ENCODE results near the gene ZNF850. TPM values are rescaled to one million over a fixed set of nuclear protein-coding genes. Genes with fewer than 3 reads are reported as not detected.

ZNF850 gene
- total and polyA plus RNA-seq, 12 donors, result 0.80 to 7.9 (median 3.8) TPM

GRCh38 chr19:36687214-36688056, 85.2 kb downstream of the ZNF850 start, which contains the start of gene ZNF567:
Gene ZNF567, plus strand, starts transcription at chr19:36687612. Its CDS starts 7,256 bp downstream, at chr19:36694868.
- Histone ChIP-seq H3K4me1 (peaks cover 4 to 26% (median 19%) of the 10 kb centered on the region in 9 donors), H3K4me3 (peak within 1 kb of the TSS; percentile 60 to 89 (median 80)), H3K27ac (peak within 1 kb of the TSS in 9 of 10 donors; percentile 38 to 86 (median 75)), H3K9me3 (peaks cover 0 to 61% (median 2%) of the 10 kb centered on the region in 11 donors), H3K27me3 (no peaks in the 10 kb centered on the region), H3K36me3 (peaks cover 0 to 60% (median 29%) of the 10 kb centered on the region in 9 donors)
- peak; percentile 99 to 100 (median 99) for ATAC-seq
- intact Hi-C loops (cut with DNase I), result loop anchor here in 1 of 10 donors (2.0 to 10.0 kb wide), 3 partner anchors 21 to 113 kb away; partner anchors contain the start of genes ZNF461, ZNF529 and ZNF850
- 0 to 1% methylated on average over 69 of the region's 69 CpGs for WGBS, 2 donors
- peak; percentile 98 for DNase-seq
- TF ChIP-seq CTCF (IDR thresholded peaks at IDR 0.05), result no peak

DNA sequence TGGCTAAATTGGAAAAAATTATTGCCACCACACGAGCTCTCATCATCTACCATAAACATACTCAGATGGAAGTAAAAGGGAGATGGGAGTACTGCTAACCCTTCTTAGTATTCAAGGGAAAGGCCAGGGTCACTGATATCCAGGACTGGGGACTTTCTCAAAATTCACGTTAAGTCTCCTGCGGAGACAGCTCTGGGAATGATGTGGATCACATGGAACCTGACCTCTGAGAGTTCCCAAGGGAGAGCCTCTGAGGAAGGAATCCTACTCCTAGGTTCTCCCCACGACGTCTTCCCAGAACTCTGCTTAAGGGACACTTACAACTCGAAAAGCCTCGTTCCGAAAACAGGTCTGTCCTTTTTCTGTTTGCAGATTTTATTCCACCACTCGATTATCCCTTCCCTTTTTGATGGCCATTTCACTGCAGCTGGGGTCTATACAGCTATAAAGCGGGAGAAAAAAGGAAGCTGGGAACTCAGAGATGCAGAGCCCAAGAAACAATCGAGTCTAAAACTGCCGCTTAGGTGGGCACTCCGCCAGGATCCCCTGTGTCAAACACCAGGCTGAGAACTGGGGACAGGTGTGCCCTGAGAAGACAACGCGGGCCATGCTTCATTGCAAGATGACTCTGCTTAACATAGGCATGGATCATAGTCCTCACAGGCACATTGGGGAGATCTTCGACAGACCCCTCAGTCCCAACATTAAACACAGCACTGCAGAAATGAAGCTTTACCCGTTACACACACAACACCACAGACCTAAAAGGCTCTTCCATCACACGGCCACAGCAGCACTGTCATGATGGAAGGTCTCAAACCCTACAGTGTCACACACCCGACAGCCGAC, 86.0 kb downstream of the ZNF850 start:
- Histone ChIP-seq H3K4me3 (peak overlapping the region; percentile 60 to 89 (median 80)), H3K27me3 (no peaks in the 10 kb centered on the region), H3K36me3 (peaks cover 0 to 57% (median 21%) of the 10 kb centered on the region in 9 donors), H3K27ac (peak overlapping the region in 9 of 10 donors; percentile 38 to 86 (median 65)), H3K9me3 (peaks cover 0 to 61% (median 2%) of the 10 kb centered on the region in 11 donors), H3K4me1 (peaks cover 4 to 26% (median 19%) of the 10 kb centered on the region in 9 donors)
- ATAC-seq (peak in 5 of 8 donors; percentile 15 to 33 (median 24)), DNase-seq (peak; percentile 25 to 26)
- TF ChIP-seq CTCF (IDR thresholded peaks at IDR 0.05), result no peak
- 11 to 14% methylated on average over 20 of the region's 20 CpGs for WGBS, 2 donors
- intact Hi-C loops (cut with DNase I), result loop anchor here in 1 of 10 donors (2.0 to 10.0 kb wide), 3 partner anchors 20 to 112 kb away; partner anchors contain the start of genes ZNF461, ZNF529 and ZNF850

DNA sequence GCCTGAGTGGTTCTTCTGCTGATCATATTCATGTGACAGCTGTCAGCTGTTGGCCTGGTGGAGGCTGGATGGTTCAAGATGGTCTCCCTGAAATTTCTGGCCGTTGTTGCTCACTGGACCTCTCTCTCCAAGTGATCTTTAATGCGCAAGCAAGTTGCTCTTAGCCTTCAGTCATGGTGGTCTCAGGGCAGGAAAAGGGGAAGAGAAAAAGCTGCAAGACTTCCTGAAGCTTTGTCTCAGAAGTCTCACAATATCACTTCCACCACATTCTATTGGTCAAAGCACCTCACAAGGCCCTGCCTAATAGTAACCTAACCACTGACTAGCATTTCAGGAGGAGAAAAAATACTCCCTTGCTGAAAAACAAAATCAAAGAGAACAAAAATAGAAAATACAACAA, 86.8 kb downstream of the ZNF850 start:
- Histone ChIP-seq H3K27me3 (no peaks in the 10 kb centered on the region), H3K9me3 (peaks cover 0 to 61% (median 2%) of the 10 kb centered on the region in 11 donors), H3K4me1 (peaks cover 4 to 26% (median 19%) of the 10 kb centered on the region in 9 donors), H3K36me3 (peaks cover 0 to 56% (median 17%) of the 10 kb centered on the region in 9 donors), H3K4me3 (peak overlapping the region in 1 of 10 donors; percentile 78), H3K27ac (peak overlapping the region in 1 of 10 donors; percentile 57)
- 93 to 94% methylated on average over 2 of the region's 2 CpGs for WGBS, 2 donors
- intact Hi-C loops (cut with DNase I), result loop anchor here in 1 of 10 donors (2.0 to 10.0 kb wide), 3 partner anchors 19 to 111 kb away; partner anchors contain the start of genes ZNF461, ZNF529 and ZNF850
- TF ChIP-seq CTCF (IDR thresholded peaks at IDR 0.05), result no peak
- ATAC-seq (no peak), DNase-seq (no peak)
